B cell (primary cell): ENCODE measurements around the gene CERS5. TPM values are rescaled to one million over a fixed set of nuclear protein-coding genes. Genes with fewer than 3 reads are reported as not detected.
A peak's percentile ranks its signal among the peaks of the same experiment; 100 is the strongest.

Source experiments
- ATAC-seq: fragments of 200-7000 bp; cut with Tn5 transposase; one replicate; pipeline ENCODE4 v1.10.0; 2021; ENCODE audit warnings: low read depth, mild to moderate bottlenecking, moderate number of reproducible peaks, moderate library complexity
- CTCF ChIA-PET: fragments of 350-600 bp; sonication (Branson Sonifier 250); formaldehyde crosslinking; loops from one replicate; lab custom pipeline; 2021; ENCODE audit warnings: antibody characterized with exemption, inconsistent platforms; lab: Charles Lee
- POLR2A ChIA-PET: fragments of 350-600 bp; sonication (Branson Sonifier 250); formaldehyde crosslinking; loops from one replicate; lab custom pipeline; 2021; ENCODE audit warnings: antibody characterized with exemption; lab: Charles Lee
- DNase-seq: peaks from one replicate; pipeline ENCODE4 v3.0.0; 2013
- H2AFZ ChIP-seq: 2 replicates; pipeline ENCODE4 v1.6.1; 2012; ENCODE audit warnings: mild to moderate bottlenecking, low read depth, low read length; ENCODE audit not compliant: insufficient read depth, poor library complexity, severe bottlenecking
- H3K27ac ChIP-seq, 2 donors: 1 replicate in 1 of 2; 2 replicates in 1 of 2; pipeline ENCODE4 v1.5.1; 2012 to 2013; ENCODE audit warnings: low read length in 2 of 2, mild to moderate bottlenecking in 2 of 2, moderate library complexity in 1 of 2
- H3K27me3 ChIP-seq, 4 experiments: fragments of 200-600 bp in 1 of 4; sonication (generic) in 1 of 4; replicated peaks in 1 of 4; 1 replicate in 2 of 4; 2 replicates in 2 of 4; pipeline versions ENCODE4 v1.6.1 to v1.7.0; 2013 to 2016; ENCODE audit warnings: low read length in 3 of 4, mild to moderate bottlenecking in 2 of 4, mixed read lengths in 1 of 4, moderate library complexity in 1 of 4; ENCODE audit not compliant: insufficient read depth in 4 of 4, control insufficient read depth in 3 of 4; ENCODE audit errors: control extremely low read depth in 1 of 4
- H3K36me3 ChIP-seq, 2 experiments: replicated peaks in 1 of 2; 1 replicate in 1 of 2; 2 replicates in 1 of 2; pipeline versions ENCODE4 v1.6.1 to v1.7.1; 2013; ENCODE audit warnings: low read length in 1 of 2; ENCODE audit not compliant: insufficient read depth in 2 of 2, control insufficient read depth in 1 of 2; ENCODE audit errors: control extremely low read depth in 1 of 2, extremely low read depth in 1 of 2
- H3K4me1 ChIP-seq, 2 donors: fragments of 200-600 bp in 1 of 2; sonication (generic) in 1 of 2; 1 replicate in 1 of 2; 2 replicates in 1 of 2; pipeline versions ENCODE4 v1.5.1 to v1.6.1; 2013 to 2017; ENCODE audit warnings: low read length in 2 of 2; ENCODE audit not compliant: control insufficient read depth in 2 of 2, insufficient read depth in 2 of 2
- H3K4me2 ChIP-seq: replicated peaks from 2 replicates; pipeline ENCODE3; 2012; ENCODE audit warnings: mild to moderate bottlenecking, low read depth, low read length; ENCODE audit not compliant: poor library complexity, severe bottlenecking
- H3K4me3 ChIP-seq, 5 experiments: fragments of 200-600 bp in 1 of 5; sonication (generic) in 1 of 5; 1 replicate in 3 of 5; 2 replicates in 2 of 5; pipeline versions ENCODE4 v1.5.1 to v1.7.0; 2011 to 2016; ENCODE audit warnings: low read length in 4 of 5, mild to moderate bottlenecking in 4 of 5, low read depth in 2 of 5, control low read depth in 1 of 5, moderate library complexity in 1 of 5; ENCODE audit not compliant: insufficient read depth in 1 of 5; ENCODE audit errors: control extremely low read depth in 1 of 5, extremely low read depth in 1 of 5
- H3K79me2 ChIP-seq: fragments of 200-600 bp; sonication (generic); one replicate; pipeline ENCODE4 v1.6.0; 2016; ENCODE audit warnings: low read length; ENCODE audit not compliant: control insufficient read depth, insufficient read depth
- H3K9ac ChIP-seq: fragments of 200-600 bp; sonication (generic); 2 replicates; pipeline ENCODE4 v1.6.1; 2017; ENCODE audit warnings: mild to moderate bottlenecking, low read length, moderate library complexity
- H3K9me3 ChIP-seq, 3 donors: one replicate each; pipeline versions ENCODE4 v1.6.1 to v1.7.1; 2013; ENCODE audit warnings: low read length in 2 of 3; ENCODE audit not compliant: control insufficient read depth in 2 of 3, insufficient read depth in 1 of 3; ENCODE audit errors: control extremely low read depth in 1 of 3
- H4K20me1 ChIP-seq: 2 replicates; pipeline ENCODE4 v1.6.0; 2012; ENCODE audit warnings: mild to moderate bottlenecking, low read length; ENCODE audit not compliant: insufficient read depth, control insufficient read depth, poor library complexity, severe bottlenecking
- H3K27ac Mint-ChIP-seq: one replicate; pipeline ENCODE4 v1.8.0; 2021; ENCODE audit warnings: mixed read lengths
- H3K27me3 Mint-ChIP-seq: one replicate; pipeline ENCODE4 v1.8.0; 2021; ENCODE audit warnings: mixed read lengths
- H3K4me1 Mint-ChIP-seq: one replicate; pipeline ENCODE4 v1.8.0; 2021; ENCODE audit warnings: mixed read lengths
- H3K4me3 Mint-ChIP-seq: one replicate; pipeline ENCODE4 v1.8.0; 2021; ENCODE audit warnings: mixed read lengths
- H3K9me3 Mint-ChIP-seq: one replicate; pipeline ENCODE4 v1.8.0; 2022; ENCODE audit warnings: mixed read lengths; ENCODE audit not compliant: insufficient read depth
- EZH2 ChIP-seq: IDR thresholded peaks from 2 replicates; pipeline ENCODE4 v1.6.1; 2012; ENCODE audit warnings: borderline replicate concordance, low read depth, mild to moderate bottlenecking, moderate library complexity, low read length; ENCODE audit not compliant: insufficient read depth, poor library complexity, severe bottlenecking
- WGBS: methylation state at CpG from one replicate; pipeline ENCODE4 v1.1.5; 2013; ENCODE audit warnings: missing lambda C conversion rate; ENCODE audit not compliant: insufficient coverage; 5-methylcytosine and 5-hydroxymethylcytosine counted together
- intact Hi-C: fragments of 100-400 bp; cut with micrococcal nuclease; formaldehyde crosslinking; loops from one replicate; pipeline ENCODE4 v1.10.0; 2022
- polyA plus RNA-seq: library from polyadenylated mRNA; depleted of rRNA; stranded (reverse); fragments of >200 nt; gene quantifications from 2 replicates; pipeline ENCODE4 v1.2.3, GENCODE V29; 2012
- total RNA-seq, 2 donors: library from RNA; stranded (reverse); fragments of 120-200 nt in 1 of 2; gene quantifications; 1 replicate in 1 of 2; 2 replicates in 1 of 2; pipeline versions ENCODE4 v1.2.3 to v1.2.4, GENCODE V29; 2013 to 2022
- TF ChIP-seq, protein P1 (sequence below): fragments of 200-600 bp; IDR thresholded peaks from one replicate; pipeline ENCODE4 v1.8.0; 2022; ENCODE audit warnings: antibody characterized with exemption, mild to moderate bottlenecking

The CERS5 gene
- total and polyA plus RNA-seq, 2 donors (not counting 1 experiment from before 2014, with no cell fraction given) = 32.3 to 72.0 TPM

DNA sequence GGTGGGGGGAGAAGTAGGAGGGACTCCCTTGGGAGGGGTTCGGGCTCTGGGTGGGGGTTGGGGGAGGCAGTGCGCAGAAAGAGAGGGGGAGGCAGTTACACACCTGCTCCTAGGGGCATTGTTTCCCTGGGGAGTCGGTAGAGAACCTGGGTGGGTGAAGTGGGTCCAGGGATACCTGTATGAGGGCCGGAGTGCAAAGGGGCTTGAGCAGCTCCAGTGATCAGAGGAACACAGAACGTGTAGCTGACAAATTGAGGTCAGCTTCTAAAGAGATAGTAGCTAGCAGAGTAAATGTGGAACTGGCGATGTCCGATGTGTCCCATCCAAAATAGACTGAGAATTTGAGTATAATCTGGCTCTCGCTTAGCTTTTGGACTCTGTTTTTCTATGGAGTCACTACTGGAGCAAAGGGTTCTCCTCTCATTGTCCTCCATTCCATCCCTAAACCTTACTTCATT is 81.5 kb downstream of the CERS5 start:
- peaks cover 10% of the 10 kb centered on the region for H3K79me2 ChIP-seq
- no peak for TF ChIP-seq EZH2
- TF ChIP-seq, protein P1, sequence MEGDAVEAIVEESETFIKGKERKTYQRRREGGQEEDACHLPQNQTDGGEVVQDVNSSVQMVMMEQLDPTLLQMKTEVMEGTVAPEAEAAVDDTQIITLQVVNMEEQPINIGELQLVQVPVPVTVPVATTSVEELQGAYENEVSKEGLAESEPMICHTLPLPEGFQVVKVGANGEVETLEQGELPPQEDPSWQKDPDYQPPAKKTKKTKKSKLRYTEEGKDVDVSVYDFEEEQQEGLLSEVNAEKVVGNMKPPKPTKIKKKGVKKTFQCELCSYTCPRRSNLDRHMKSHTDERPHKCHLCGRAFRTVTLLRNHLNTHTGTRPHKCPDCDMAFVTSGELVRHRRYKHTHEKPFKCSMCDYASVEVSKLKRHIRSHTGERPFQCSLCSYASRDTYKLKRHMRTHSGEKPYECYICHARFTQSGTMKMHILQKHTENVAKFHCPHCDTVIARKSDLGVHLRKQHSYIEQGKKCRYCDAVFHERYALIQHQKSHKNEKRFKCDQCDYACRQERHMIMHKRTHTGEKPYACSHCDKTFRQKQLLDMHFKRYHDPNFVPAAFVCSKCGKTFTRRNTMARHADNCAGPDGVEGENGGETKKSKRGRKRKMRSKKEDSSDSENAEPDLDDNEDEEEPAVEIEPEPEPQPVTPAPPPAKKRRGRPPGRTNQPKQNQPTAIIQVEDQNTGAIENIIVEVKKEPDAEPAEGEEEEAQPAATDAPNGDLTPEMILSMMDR = no peak
- peak overlapping the region; percentile 87 to 92 for H3K27ac ChIP-seq
- ChIA-PET CTCF (interaction anchor here (0.6 to 17.2 kb wide), 17 partner anchors 9 to 972 kb away, joined by 3 to 343 read pairs (median 4); partner anchors contain the start of genes CERS5, COX14, GPD1 and LIMA1), POLR2A (interaction anchor here (0.5 to 3.5 kb wide), 7 partner anchors 16 to 198 kb away, joined by 3 to 69 read pairs (median 4); partner anchors contain the start of genes CERS5, COX14 and RACGAP1)
- H3K36me3 ChIP-seq = peaks cover 15 to 39% of the 10 kb centered on the region in 2 experiments
- DNase-seq (no peak), ATAC-seq (no peak)
- intact Hi-C loops = loop anchor here (1.0 kb wide), 6 partner anchors 10 to 344 kb away; partner anchors contain the start of genes CERS5, LIMA1, RACGAP1 and TMBIM6
- peak overlapping the region; percentile 1 to 92 (median 71) for H3K4me3 ChIP-seq
- H3K9me3 ChIP-seq = no peaks in the 10 kb centered on the region
- 17% methylated on average over 8 of the region's 8 CpGs for WGBS
- H3K4me3 Mint-ChIP-seq = peak overlapping the region; percentile 97
- peak overlapping the region; percentile 99 for H3K27ac Mint-ChIP-seq
- peaks cover 13 to 20% of the 10 kb centered on the region in 2 donors for H3K4me1 ChIP-seq
- H3K9ac ChIP-seq = peak overlapping the region; percentile 80
- H3K4me1 Mint-ChIP-seq = peaks cover 41% of the 10 kb centered on the region
- H2AFZ ChIP-seq = peak overlapping the region; percentile 96
- no peaks in the 10 kb centered on the region for H3K9me3 Mint-ChIP-seq
- no peaks in the 10 kb centered on the region for H3K27me3 Mint-ChIP-seq
- H3K4me2 ChIP-seq = peak overlapping the region; percentile 88
- no peaks in the 10 kb centered on the region for H3K27me3 ChIP-seq
- peaks cover 9% of the 10 kb centered on the region for H4K20me1 ChIP-seq
